GM18907 (cell line): ENCODE results near the gene RHEBL1.

Experiments used
- ATAC-seq: cut with Tn5 transposase; IDR thresholded peaks from one replicate; pipeline ENCODE4 v1.9.1; 2021; ENCODE audit warnings: mild to moderate bottlenecking, moderate library complexity; ENCODE audit not compliant: unreplicated experiment

Gene RHEBL1

GRCh38 chr12:49038291-49038955 is 31.4 kb downstream of the RHEBL1 start:
- ATAC-seq: no peak

GRCh38 chr12:49037947-49038237 is 31.9 kb downstream of the RHEBL1 start:
- no peak for ATAC-seq

GRCh38 chr12:49037111-49037946 is 32.5 kb downstream of the RHEBL1 start:
- no peak for ATAC-seq

- ATAC-seq: no peak
These were observed 33.8 kb downstream of the RHEBL1 start for GRCh38 chr12:49036029-49036428.

- no peak for ATAC-seq
These were observed 35.5 kb downstream of the RHEBL1 start for GRCh38 chr12:49034286-49034622.

- ATAC-seq: no peak
These were observed 36.0 kb downstream of the RHEBL1 start for GRCh38 chr12:49033611-49034285.

- ATAC-seq: no peak
These were observed 36.9 kb downstream of the RHEBL1 start for GRCh38 chr12:49032679-49033447.

GRCh38 chr12:49032276-49032675 is 37.5 kb downstream of the RHEBL1 start:
- ATAC-seq: no peak

GRCh38 chr12:49031573-49032161 is 38.1 kb downstream of the RHEBL1 start:
- ATAC-seq: no peak

GRCh38 chr12:49030714-49031572 is 38.8 kb downstream of the RHEBL1 start:
- no peak for ATAC-seq

GRCh38 chr12:49030119-49030518 is 39.7 kb downstream of the RHEBL1 start:
- no peak for ATAC-seq

- no peak for ATAC-seq
These were observed 41.0 kb downstream of the RHEBL1 start for GRCh38 chr12:49028666-49029275.

GRCh38 chr12:49027846-49028555 is 41.8 kb downstream of the RHEBL1 start:
- ATAC-seq: no peak

- no peak for ATAC-seq
These were observed 42.9 kb downstream of the RHEBL1 start for GRCh38 chr12:49026678-49027480.

- ATAC-seq: no peak
These were observed 43.7 kb downstream of the RHEBL1 start for GRCh38 chr12:49026101-49026500.

- ATAC-seq: no peak
These were observed 44.3 kb downstream of the RHEBL1 start for GRCh38 chr12:49025463-49025862.

- no peak for ATAC-seq
These were observed 45.2 kb downstream of the RHEBL1 start for GRCh38 chr12:49024543-49024942.

- ATAC-seq: no peak
These were observed 46.0 kb downstream of the RHEBL1 start for GRCh38 chr12:49023812-49024211.
